Measurements from ENCODE around the gene PKN2. TPM values are rescaled to one million over a fixed set of nuclear protein-coding genes. Genes with fewer than 3 reads are reported as not detected.

Gene PKN2
- total and polyA plus RNA-seq, 9 of the 15 experiments (the other 6 are each of a cell fraction or from before 2014, with no cell fraction given): 4.5 to 25.3 (median 19.2) TPM

GRCh38 chr1:88683541-88684481, at the start of gene PKN2 (continued):
- TF ChIP-seq CAMTA2 (CRISPR knock-in tag; conservative IDR thresholded peaks at IDR 0.05) (no peak), ZNF644 (tag; IDR thresholded peaks at IDR 0.05; ENCODE audit: low read depth) (no peak), CHD1 (IDR thresholded peaks at IDR 0.05; ENCODE audit: low read length) (no peak), TARDBP (IDR thresholded peaks at IDR 0.05) (no peak), ELK1 (CRISPR knock-in tag; IDR thresholded peaks at IDR 0.05) (no peak), SNIP1 (IDR thresholded peaks at IDR 0.05; ENCODE audit: low read depth) (0 out of 2 replicates have a peak, but pooled peaks have one; percentile 7), ZNF280B (CRISPR knock-in tag; IDR thresholded peaks at IDR 0.05) (no peak), RFX7 (CRISPR knock-in tag; IDR thresholded peaks at IDR 0.05) (no peak), ZNF23 (CRISPR knock-in tag; IDR thresholded peaks at IDR 0.05) (no peak), MYC (IDR thresholded peaks at IDR 0.05; ENCODE audit: low read depth, low read length) (peak; percentile 69; the same call in 1 of the 2 replicates), MYC (CRISPR knock-in tag; IDR thresholded peaks at IDR 0.05; ENCODE audit: borderline replicate concordance, low read depth) (no peak), ZBTB9 (CRISPR knock-in tag; IDR thresholded peaks at IDR 0.05) (0 out of 2 replicates have a peak, but pooled peaks have one; percentile 48), NONO (IDR thresholded peaks at IDR 0.05; ENCODE audit: low read depth in 2 of 2, low read length in 1 of 2) (no peak), ZNF398 (CRISPR knock-in tag; IDR thresholded peaks at IDR 0.05) (no peak), ZFX (CRISPR knock-in tag; IDR thresholded peaks at IDR 0.05) (peak; percentile 75; the same call in 1 of the 2 replicates), NR2C2 (CRISPR knock-in tag; IDR thresholded peaks at IDR 0.05) (0 out of 2 replicates have a peak, but pooled peaks have one; percentile 6), NR2C2 (tag; IDR thresholded peaks at IDR 0.05) (peak; percentile 86), ZNF354B (CRISPR knock-in tag; IDR thresholded peaks at IDR 0.05) (no peak), STAT6 (CRISPR knock-in tag; IDR thresholded peaks at IDR 0.05) (no peak)

All from K562 (cell line).